Measurements from ENCODE around the gene CNTNAP2.

CNTNAP2 gene

GRCh38 chr7:147171013-147171391, 1054.4 kb downstream of the CNTNAP2 start:
- DNase-seq = no peak

- DNase-seq = no peak
These were observed 1057.3 kb downstream of the CNTNAP2 start for GRCh38 chr7:147173883-147174282.

GRCh38 chr7:147182874-147183273, 1066.3 kb downstream of the CNTNAP2 start:
- DNase-seq = no peak

GRCh38 chr7:147183276-147183675, 1066.7 kb downstream of the CNTNAP2 start:
- DNase-seq = no peak

GRCh38 chr7:147188467-147188866, 1071.9 kb downstream of the CNTNAP2 start:
- no peak for DNase-seq

GRCh38 chr7:147193476-147193875, 1076.9 kb downstream of the CNTNAP2 start:
- no peak for DNase-seq

GRCh38 chr7:147196481-147196880, 1079.9 kb downstream of the CNTNAP2 start:
- DNase-seq = no peak

GRCh38 chr7:147197006-147197405, 1080.4 kb downstream of the CNTNAP2 start:
- DNase-seq = no peak

- no peak for DNase-seq
These were observed 1083.3 kb downstream of the CNTNAP2 start for GRCh38 chr7:147199868-147200267.

GRCh38 chr7:147207988-147208387, 1091.4 kb downstream of the CNTNAP2 start:
- DNase-seq = no peak

- no peak for DNase-seq
These were observed 1114.7 kb downstream of the CNTNAP2 start for GRCh38 chr7:147231275-147231674.

GRCh38 chr7:147235645-147236382, 1119.2 kb downstream of the CNTNAP2 start:
- no peak for DNase-seq

GRCh38 chr7:147240468-147240867, 1123.9 kb downstream of the CNTNAP2 start:
- no peak for DNase-seq

- DNase-seq = peak; percentile 5
These were observed 1128.7 kb downstream of the CNTNAP2 start for GRCh38 chr7:147245274-147245673.

- no peak for DNase-seq
These were observed 1133.4 kb downstream of the CNTNAP2 start for GRCh38 chr7:147249956-147250355.

- DNase-seq = no peak
These were observed 1135.2 kb downstream of the CNTNAP2 start for GRCh38 chr7:147251751-147252325.

- no peak for DNase-seq
These were observed 1145.1 kb downstream of the CNTNAP2 start for GRCh38 chr7:147261693-147262092.

- DNase-seq = no peak
These were observed 1148.9 kb downstream of the CNTNAP2 start for GRCh38 chr7:147265528-147265927.

- DNase-seq = no peak
These were observed 1159.5 kb downstream of the CNTNAP2 start for GRCh38 chr7:147276106-147276505.

GRCh38 chr7:147276783-147277370, 1160.3 kb downstream of the CNTNAP2 start:
- no peak for DNase-seq

GRCh38 chr7:147279514-147279913, 1162.9 kb downstream of the CNTNAP2 start:
- no peak for DNase-seq

- no peak for DNase-seq
These were observed 1163.4 kb downstream of the CNTNAP2 start for GRCh38 chr7:147279964-147280374.

- DNase-seq = no peak
These were observed 1165.6 kb downstream of the CNTNAP2 start for GRCh38 chr7:147282204-147282603.

GRCh38 chr7:147296201-147296600, 1179.6 kb downstream of the CNTNAP2 start:
- DNase-seq = no peak

Measured in CD4-positive, alpha-beta T cell treated with Interleukin-4 for 4 hours (primary cell).